Prostate gland (tissue), 2 donors: ENCODE results near the gene SMC1A. TPM values are rescaled to one million over a fixed set of nuclear protein-coding genes. Genes with fewer than 3 reads are reported as not detected.
A peak's percentile ranks its signal among the peaks of the same experiment; 100 is the strongest.
"Not testable (repeated sequence)": the region's sequence is repeated elsewhere in the genome, so short reads cannot be mapped to it uniquely, and the experiment has no call there.

Experiments used
- DNase-seq: peaks from one replicate; pipeline ENCODE4 v3.0.0-alpha.2; 2019; ENCODE audit warnings: low spot score
- H3K27ac ChIP-seq, 2 donors: fragments of 200-600 bp; sonication (generic); 2 replicates each; pipeline ENCODE4 v1.5.1; 2017 to 2019
- H3K27me3 ChIP-seq: fragments of 200-600 bp; sonication (generic); replicated peaks from 2 replicates; pipeline ENCODE4 v1.5.1; 2019; ENCODE audit not compliant: insufficient read depth
- H3K36me3 ChIP-seq, 2 donors: fragments of 200-600 bp; sonication (generic); 1 replicate in 1 of 2; 2 replicates in 1 of 2; pipeline versions ENCODE4 v1.5.1 to v1.8.1; 2017 to 2019
- H3K4me1 ChIP-seq: fragments of 200-600 bp; sonication (generic); replicated peaks from 2 replicates; pipeline ENCODE4 v1.5.1; 2019
- H3K4me3 ChIP-seq, 2 donors: fragments of 200-600 bp; sonication (generic); 2 replicates each; pipeline ENCODE4 v1.5.1; 2017 to 2019
- H3K9me3 ChIP-seq: fragments of 200-600 bp; sonication (generic); 2 replicates; pipeline ENCODE4 v1.5.1; 2017
- CTCF ChIP-seq, 4 experiments: fragments of 200-600 bp in 2 of 4; fragments of 450-650 bp in 2 of 4; sonication (generic) in 2 of 4; IDR thresholded peaks; 1 replicate in 3 of 4; 2 replicates in 1 of 4; pipeline ENCODE4 v1.5.1; 2016 to 2019; ENCODE audit warnings: antibody characterized with exemption in 4 of 4, mild to moderate bottlenecking in 2 of 4, moderate library complexity in 2 of 4
- POLR2A ChIP-seq: fragments of 450-650 bp; IDR thresholded peaks from one replicate; pipeline ENCODE4 v1.6.1; 2016; ENCODE audit warnings: antibody characterized with exemption, mild to moderate bottlenecking
- POLR2AphosphoS5 ChIP-seq: sonication (generic); formaldehyde crosslinking; IDR thresholded peaks from one replicate; pipeline ENCODE4 v1.6.1; 2017; ENCODE audit warnings: antibody characterized with exemption
- WGBS: methylation state at CpG from one replicate; pipeline ENCODE4 v1.1.5; 2018; 5-methylcytosine and 5-hydroxymethylcytosine counted together
- intact Hi-C: fragments of 100-400 bp; cut with DNase I; formaldehyde crosslinking; loops from one replicate; pipeline ENCODE4 v1.14.2; 2022
- total RNA-seq, 2 donors: library from RNA; depleted of rRNA; stranded (reverse); fragments of >200 nt; gene quantifications; one replicate each; pipeline ENCODE4 v1.1.0, GENCODE V29; 2016

Gene SMC1A
- 10 to 100 TPM; 31.1 to 35.4 TPM for total RNA-seq

GRCh38 chrX:53422086-53422860 lies at the start of gene SMC1A:
Gene SMC1A, minus strand, starts transcription at chrX:53422654. Its CDS starts 54 bp downstream, at chrX:53422600.
- peak within 1 kb of the TSS; percentile 48 for H3K4me3 ChIP-seq
- H3K27me3 ChIP-seq: no peaks in the 10 kb centered on the region
- no peaks in the 10 kb centered on the region for H3K4me1 ChIP-seq
- H3K27ac ChIP-seq: peak within 1 kb of the TSS; percentile 83 to 88
- no peaks in the 10 kb centered on the region for H3K36me3 ChIP-seq
- no peaks in the 10 kb centered on the region for H3K9me3 ChIP-seq
- intact Hi-C loops: no loop called here
- peak; percentile 26 for TF ChIP-seq POLR2A
- no peak for TF ChIP-seq CTCF (IDR thresholded peaks at IDR 0.05)
- TF ChIP-seq POLR2AphosphoS5: peak; percentile 88
- DNase-seq: peak; percentile 93
- under 1% methylated on average over 34 of the region's 75 CpGs for WGBS

DNA sequence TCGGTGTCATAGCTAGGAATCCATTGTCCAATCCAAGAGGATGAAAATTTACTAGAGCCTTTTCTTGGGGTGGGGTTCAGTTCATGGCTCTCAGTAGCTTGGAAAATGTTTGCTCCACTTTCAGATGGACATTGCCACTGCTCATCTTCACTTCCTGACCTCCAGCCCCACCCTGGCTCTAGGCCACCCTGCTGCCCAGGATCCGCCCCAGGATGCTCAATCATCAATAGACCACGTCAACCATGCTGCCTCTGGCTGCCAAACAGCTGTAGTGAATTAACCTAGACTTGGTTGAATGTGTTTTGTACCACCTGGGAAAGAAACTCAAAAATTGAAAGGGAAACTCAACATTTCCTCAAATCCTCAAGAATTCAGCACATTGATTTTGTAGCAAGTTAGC lies 48.9 kb upstream of the SMC1A start:
- no peaks in the 10 kb centered on the region for H3K9me3 ChIP-seq
- H3K27ac ChIP-seq: no peak overlapping the region
- no peak for DNase-seq
- no peaks in the 10 kb centered on the region for H3K27me3 ChIP-seq
- 81% methylated on average over 3 of the region's 3 CpGs for WGBS
- no peaks in the 10 kb centered on the region for H3K36me3 ChIP-seq
- intact Hi-C loops: no loop called here
- TF ChIP-seq CTCF (IDR thresholded peaks at IDR 0.05) (no peak), POLR2AphosphoS5 (no peak)
- H3K4me1 ChIP-seq: no peaks in the 10 kb centered on the region
- no peak overlapping the region for H3K4me3 ChIP-seq

DNA sequence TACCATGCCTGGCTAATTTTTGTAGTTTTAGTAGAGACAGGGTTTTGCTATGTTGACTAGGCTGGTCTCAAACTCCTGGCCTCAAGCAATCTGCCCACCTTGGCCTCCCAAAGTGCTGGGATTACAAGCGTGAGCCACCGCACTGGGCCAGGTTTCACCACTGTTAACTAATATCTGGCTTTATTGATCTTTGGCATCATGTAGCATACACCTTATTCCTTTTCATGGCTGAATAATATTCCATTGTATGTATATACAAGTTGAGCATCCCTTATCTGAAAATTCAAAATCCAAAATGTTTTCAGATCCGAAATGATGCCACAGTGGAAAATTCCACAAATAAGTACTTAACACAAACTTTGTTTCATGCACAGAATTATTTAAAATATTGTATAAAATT lies 46.2 kb upstream of the SMC1A start:
- H3K4me3 ChIP-seq, H3K9me3 ChIP-seq, H3K27me3 ChIP-seq, intact Hi-C loops, H3K4me1 ChIP-seq, DNase-seq, H3K36me3 ChIP-seq, H3K27ac ChIP-seq: not testable (repeated sequence)
- 96% methylated on average over 3 of the region's 3 CpGs for WGBS

DNA sequence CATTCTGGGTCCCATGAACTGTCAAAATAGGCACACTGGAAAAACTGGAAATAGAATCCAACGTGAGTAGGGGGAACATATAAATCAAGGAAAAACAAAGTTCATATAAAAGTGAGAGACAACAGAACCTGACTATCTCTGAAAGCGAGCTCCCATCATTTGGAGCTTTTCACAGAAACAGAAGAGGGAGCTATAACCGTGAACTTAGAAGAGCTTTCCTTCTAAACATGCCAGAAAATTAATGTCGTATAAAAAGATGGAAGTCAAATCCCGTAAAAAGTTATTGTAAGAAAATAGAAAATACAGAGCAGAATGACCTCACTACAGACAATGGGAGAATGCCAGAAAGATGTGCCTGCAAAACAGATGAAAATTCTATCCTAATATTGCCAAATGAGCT lies 35.6 kb upstream of the SMC1A start:
- Histone ChIP-seq H3K36me3 (no peaks in the 10 kb centered on the region), H3K4me1 (no peaks in the 10 kb centered on the region), H3K27me3 (no peaks in the 10 kb centered on the region), H3K9me3 (no peaks in the 10 kb centered on the region), H3K27ac (no peak overlapping the region), H3K4me3 (no peak overlapping the region)
- no peak for DNase-seq
- WGBS: 11% methylated on average over 5 of the region's 5 CpGs
- TF ChIP-seq POLR2A (no peak), POLR2AphosphoS5 (no peak), CTCF (IDR thresholded peaks at IDR 0.05) (no peak)
- intact Hi-C loops: no loop called here

DNA sequence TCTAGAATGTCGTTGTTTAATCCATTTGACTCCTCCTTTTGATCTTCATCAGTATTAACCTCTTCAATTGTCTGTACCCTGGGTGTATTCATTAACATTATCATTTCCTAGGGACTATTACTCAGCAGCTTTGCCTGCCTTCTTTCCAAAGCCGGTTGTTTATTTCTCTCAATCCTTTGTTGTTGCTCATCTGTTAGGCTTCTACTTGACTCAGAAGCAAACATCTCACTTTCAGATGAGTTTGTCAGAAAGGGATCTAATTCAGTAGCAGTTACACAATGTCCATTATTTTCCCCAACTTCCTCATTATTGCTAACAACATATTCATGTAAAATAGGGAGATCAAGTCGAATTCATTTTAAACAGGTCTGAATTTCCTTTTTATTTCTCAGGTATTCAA lies 33.8 kb upstream of the SMC1A start:
- intact Hi-C loops: no loop called here
- TF ChIP-seq POLR2AphosphoS5 (no peak), POLR2A (no peak)
- DNase-seq: no peak
- no peaks in the 10 kb centered on the region for H3K9me3 ChIP-seq
- no peaks in the 10 kb centered on the region for H3K27me3 ChIP-seq
- no peaks in the 10 kb centered on the region for H3K4me1 ChIP-seq
- H3K36me3 ChIP-seq: no peaks in the 10 kb centered on the region
- no peak overlapping the region for H3K4me3 ChIP-seq
- no peak overlapping the region for H3K27ac ChIP-seq
- WGBS: 66% methylated on average over 3 of the region's 3 CpGs

- Histone ChIP-seq H3K27ac (no peak overlapping the region), H3K9me3 (no peaks in the 10 kb centered on the region), H3K36me3 (no peaks in the 10 kb centered on the region), H3K4me3 (no peak overlapping the region), H3K27me3 (no peaks in the 10 kb centered on the region), H3K4me1 (no peaks in the 10 kb centered on the region)
- DNase-seq: no peak
- TF ChIP-seq CTCF (IDR thresholded peaks at IDR 0.05): no peak
- no peak for TF ChIP-seq POLR2A
- TF ChIP-seq POLR2AphosphoS5: no peak
- intact Hi-C loops: no loop called here
Observed at GRCh38 chrX:53452812-53453211, 30.4 kb upstream of the SMC1A start.
